IMR-90 (cell line): Measurements from ENCODE around the gene MMP25. TPM values are rescaled to one million over a fixed set of nuclear protein-coding genes. Genes with fewer than 3 reads are reported as not detected.

ENCODE experiments used
- ATAC-seq: fragments of 200-7000 bp; cut with Tn5 transposase; 2 replicates; pipeline ENCODE4 v1.9.1; 2020; ENCODE audit warnings: low read depth, mild to moderate bottlenecking, moderate library complexity
- BruUV-seq: library from RNA; stranded (reverse); fragments of 400-500 nt; replicated peaks from 2 replicates; lab custom pipeline; 2021; lab: Mats Ljungman, UMichigan
- CTCF ChIA-PET: fragments of 300-600 bp; formaldehyde crosslinking; extraction: SDS; loops from one replicate; lab custom pipeline; 2021; ENCODE audit warnings: antibody characterized with exemption; lab: Yijun Ruan, JAX
- POLR2A ChIA-PET: fragments of 300-600 bp; sonication (Branson Sonifier 250); formaldehyde crosslinking; loops from one replicate; lab custom pipeline; 2022; ENCODE audit warnings: antibody characterized with exemption; ENCODE audit not compliant: unreplicated experiment; lab: Charles Lee
- DNase-seq: peaks from one replicate; pipeline ENCODE4 v3.0.0; 2013
- H2AFZ ChIP-seq: replicated peaks from 2 replicates; pipeline ENCODE3; 2013; ENCODE audit warnings: low read length, mild to moderate bottlenecking; ENCODE audit not compliant: poor library complexity
- H2AK5ac ChIP-seq: 2 replicates; pipeline ENCODE4 v1.6.1; 2013; ENCODE audit warnings: low read depth, low read length, inconsistent platforms
- H2AK9ac ChIP-seq: replicated peaks from 2 replicates; pipeline ENCODE3; 2013; ENCODE audit warnings: mild to moderate bottlenecking, low read depth, low read length, moderate library complexity; ENCODE audit not compliant: poor library complexity
- H2BK120ac ChIP-seq: 2 replicates; pipeline ENCODE4 v1.6.1; 2013; ENCODE audit warnings: low read depth, low read length, inconsistent platforms
- H2BK15ac ChIP-seq: 3 replicates; pipeline ENCODE4 v1.6.1; 2013; ENCODE audit warnings: low read depth, low read length, inconsistent platforms
- H2BK20ac ChIP-seq: 2 replicates; pipeline ENCODE4 v1.6.1; 2013; ENCODE audit warnings: low read depth, mild to moderate bottlenecking, inconsistent platforms, low read length, moderate library complexity
- H2BK5ac ChIP-seq: 2 replicates; pipeline ENCODE4 v1.6.1; 2013; ENCODE audit warnings: mild to moderate bottlenecking, low read depth, low read length, inconsistent platforms; ENCODE audit not compliant: poor library complexity, severe bottlenecking
- H3K14ac ChIP-seq: replicated peaks from 2 replicates; pipeline ENCODE4 v1.6.1; 2013; ENCODE audit warnings: low read depth, low read length, inconsistent platforms
- H3K18ac ChIP-seq: 2 replicates; pipeline ENCODE4 v1.6.1; 2013; ENCODE audit warnings: low read depth, low read length, control low read depth
- H3K23ac ChIP-seq: 2 replicates; pipeline ENCODE4 v1.6.1; 2013; ENCODE audit warnings: low read depth, low read length, inconsistent platforms
- H3K27ac ChIP-seq: 2 replicates; pipeline ENCODE4 v1.5.1; 2013; ENCODE audit warnings: mild to moderate bottlenecking, control low read depth, low read length; ENCODE audit not compliant: insufficient read depth
- H3K27me3 ChIP-seq: 2 replicates; pipeline ENCODE4 v1.6.1; 2013; ENCODE audit warnings: low read length; ENCODE audit not compliant: control insufficient read depth, insufficient read depth
- H3K36me3 ChIP-seq: 2 replicates; pipeline ENCODE4 v1.6.1; 2013; ENCODE audit warnings: low read length, mixed read lengths; ENCODE audit not compliant: control insufficient read depth, insufficient read depth
- H3K4ac ChIP-seq: 2 replicates; pipeline ENCODE4 v1.6.1; 2013; ENCODE audit warnings: low read depth, low read length, inconsistent platforms
- H3K4me1 ChIP-seq: 2 replicates; pipeline ENCODE4 v1.6.1; 2013; ENCODE audit warnings: low read length, mixed read lengths; ENCODE audit not compliant: control insufficient read depth, insufficient read depth
- H3K4me2 ChIP-seq: 2 replicates; pipeline ENCODE4 v1.6.1; 2013; ENCODE audit warnings: low read depth, mild to moderate bottlenecking, control low read depth, low read length, moderate library complexity
- H3K4me3 ChIP-seq: 2 replicates; pipeline ENCODE4 v1.5.1; 2013; ENCODE audit warnings: low read depth, mild to moderate bottlenecking, control low read depth, low read length, moderate library complexity; ENCODE audit not compliant: insufficient read depth
- H3K56ac ChIP-seq: 2 replicates; pipeline ENCODE4 v1.6.1; 2013; ENCODE audit warnings: low read length, inconsistent platforms; ENCODE audit not compliant: insufficient read depth; ENCODE audit errors: extremely low read depth
- H3K79me1 ChIP-seq, 2 experiments: 2 replicates each; pipeline ENCODE4 v1.6.1; 2013; ENCODE audit warnings: low read length in 2 of 2, inconsistent platforms in 1 of 2, low read depth in 1 of 2
- H3K9ac ChIP-seq: 2 replicates; pipeline ENCODE4 v1.6.1; 2013; ENCODE audit warnings: low read depth, low read length, control low read depth
- H3K9me1 ChIP-seq: 2 replicates; pipeline ENCODE4 v1.6.1; 2013; ENCODE audit warnings: low read length, inconsistent platforms; ENCODE audit not compliant: insufficient read depth
- H3K9me3 ChIP-seq: 2 replicates; pipeline ENCODE4 v1.6.1; 2013; ENCODE audit warnings: low read length; ENCODE audit not compliant: control insufficient read depth, insufficient read depth
- H4K20me1 ChIP-seq: 2 replicates; pipeline ENCODE4 v1.6.1; 2013; ENCODE audit warnings: low read length, inconsistent platforms; ENCODE audit not compliant: insufficient read depth
- H4K5ac ChIP-seq: 2 replicates; pipeline ENCODE4 v1.6.1; 2013; ENCODE audit warnings: mild to moderate bottlenecking, low read depth, low read length, control low read depth
- H4K8ac ChIP-seq, 2 experiments: 2 replicates each; pipeline ENCODE4 v1.6.1; 2013; ENCODE audit warnings: low read depth in 2 of 2, low read length in 2 of 2, control low read depth in 1 of 2, inconsistent platforms in 1 of 2
- H4K91ac ChIP-seq: 2 replicates; pipeline ENCODE4 v1.6.1; 2013; ENCODE audit warnings: low read depth, low read length, inconsistent platforms; ENCODE audit not compliant: insufficient read depth
- MAFK ChIP-seq: IDR thresholded peaks from 2 replicates; pipeline ENCODE4 v1.6.1; 2012; ENCODE audit warnings: low read depth, low read length, improper control_type of control experiment
- RFX5 ChIP-seq: IDR thresholded peaks from 2 replicates; pipeline ENCODE4 v1.8.0; 2012; ENCODE audit warnings: low read depth, mild to moderate bottlenecking, low read length, moderate library complexity
- SMC3 ChIP-seq: fragments of 150-350 bp; IDR thresholded peaks from 2 replicates; pipeline ENCODE4 v1.6.1; 2016; ENCODE audit warnings: low read depth, mild to moderate bottlenecking, antibody characterized with exemption, low read length, moderate library complexity
- WGBS, 2 experiments: methylation state at CpG; one replicate each; pipeline versions ENCODE4 v1.1.5 to v1.1.7; 2013; ENCODE audit warnings: missing lambda C conversion rate in 2 of 2; ENCODE audit not compliant: insufficient read length in 1 of 2; ENCODE audit errors: extremely low coverage in 2 of 2; 5-methylcytosine and 5-hydroxymethylcytosine counted together
- dilution Hi-C: fragments of 300-500 bp; cut with HindIII; formaldehyde crosslinking; loops from one replicate; pipeline ENCODE4 v1.14.3; 2018; ENCODE audit warnings: low sequenced_read_pairs; ENCODE audit not compliant: unreplicated experiment
- in situ Hi-C: fragments of 300-500 bp; cut with MboI; formaldehyde crosslinking; loops from 3 replicates; pipeline ENCODE4 v1.14.3; 2019; ENCODE audit warnings: low sequenced_read_pairs, inconsistent platforms, mixed read lengths
- intact Hi-C: fragments of 100-400 bp; cut with micrococcal nuclease; formaldehyde crosslinking; loops from 2 replicates; pipeline ENCODE4 v1.10.0; 2022
- polyA plus RNA-seq, 3 experiments: library from polyadenylated mRNA; depleted of rRNA; stranded (reverse); fragments of >200 nt; gene quantifications; 2 replicates each; pipeline ENCODE4 v1.2.3, GENCODE V29; 2012; ENCODE audit warnings: low replicate concordance in 1 of 3
- total RNA-seq: library from RNA; depleted of rRNA; stranded (reverse); fragments of >200 nt; gene quantifications from 2 replicates; pipeline ENCODE4 v1.2.3, GENCODE V29; 2012

Gene MMP25
- total and polyA plus RNA-seq, 2 of the 4 experiments (the other 2 are of a cell fraction), result 0.07 TPM; not detected in 1

GRCh38 chr16:3070608-3071111, 24.3 kb downstream of the MMP25 start:
- intact Hi-C loops, result no loop called here
- Histone ChIP-seq H3K4me3 (no peak overlapping the region), H3K23ac (no peak overlapping the region), H2BK20ac (no peak overlapping the region), H3K56ac (no peak overlapping the region), H3K18ac (no peak overlapping the region), H2BK120ac (no peak overlapping the region), H3K4me2 (no peak overlapping the region), H3K9me3 (no peaks in the 10 kb centered on the region), H3K79me1 (peaks cover 6 to 10% of the 10 kb centered on the region in 2 experiments; a peak in 2 of 4 replicates), H3K9me1 (peaks cover 14% of the 10 kb centered on the region; the same call in 1 of the 2 replicates), H3K4me1 (peaks cover 2% of the 10 kb centered on the region; the same call in 1 of the 2 replicates), H2AK5ac (no peak overlapping the region), H2BK15ac (no peak overlapping the region), H4K5ac (no peak overlapping the region), H4K91ac (no peak overlapping the region), H4K20me1 (no peaks in the 10 kb centered on the region), H3K27ac (no peak overlapping the region), H3K14ac (no peak overlapping the region), H2AK9ac (no peak overlapping the region), H3K9ac (no peak overlapping the region), H3K36me3 (no peaks in the 10 kb centered on the region), H2AFZ (no peak overlapping the region), H4K8ac (no peak overlapping the region), H3K4ac (no peak overlapping the region), H2BK5ac (no peak overlapping the region), H3K27me3 (peaks cover 24% of the 10 kb centered on the region)
- in situ Hi-C loops, result no loop called here
- ATAC-seq (no peak), DNase-seq (no peak)
- CTCF ChIA-PET, result no interaction called here
- dilution Hi-C loops, result no loop called here
- 61% methylated on average over 3 of the region's 9 CpGs; no CpG with 5 or more reads in 1 of the 2 experiments for WGBS, 2 experiments
- BruUV-seq, result no TSS peak
- TF ChIP-seq RFX5, result no peak
- no peak for TF ChIP-seq SMC3
- no peak for TF ChIP-seq MAFK
- POLR2A ChIA-PET, result no interaction called here
